Measurements from ENCODE around the gene DMRTC2.

GRCh38 chr19:41808663-41809566, 35.9 kb upstream of the DMRTC2 start:
- TF ChIP-seq CTCF (IDR thresholded peaks at IDR 0.05; ENCODE audit: low read depth, low read length) (no peak), EZH2phosphoT487 (IDR thresholded peaks at IDR 0.05; ENCODE audit: low read depth) (no peak)
